GM19324 (cell line): ENCODE measurements around the gene GGCT.
A peak's percentile ranks its signal among the peaks of the same experiment; 100 is the strongest.
"Not testable (repeated sequence)": the region's sequence is repeated elsewhere in the genome, so short reads cannot be mapped to it uniquely, and the experiment has no call there.

Experiments
- ATAC-seq: cut with Tn5 transposase; IDR thresholded peaks from one replicate; pipeline ENCODE4 v1.9.1; 2021; ENCODE audit warnings: mild to moderate bottlenecking, moderate library complexity; ENCODE audit not compliant: unreplicated experiment, low FRiP score

Gene GGCT

GRCh38 chr7:30481416-30481815, 23.2 kb downstream of the GGCT start:
- not testable (repeated sequence) for ATAC-seq

GRCh38 chr7:30479202-30480120, 25.2 kb downstream of the GGCT start:
- no peak for ATAC-seq

DNA sequence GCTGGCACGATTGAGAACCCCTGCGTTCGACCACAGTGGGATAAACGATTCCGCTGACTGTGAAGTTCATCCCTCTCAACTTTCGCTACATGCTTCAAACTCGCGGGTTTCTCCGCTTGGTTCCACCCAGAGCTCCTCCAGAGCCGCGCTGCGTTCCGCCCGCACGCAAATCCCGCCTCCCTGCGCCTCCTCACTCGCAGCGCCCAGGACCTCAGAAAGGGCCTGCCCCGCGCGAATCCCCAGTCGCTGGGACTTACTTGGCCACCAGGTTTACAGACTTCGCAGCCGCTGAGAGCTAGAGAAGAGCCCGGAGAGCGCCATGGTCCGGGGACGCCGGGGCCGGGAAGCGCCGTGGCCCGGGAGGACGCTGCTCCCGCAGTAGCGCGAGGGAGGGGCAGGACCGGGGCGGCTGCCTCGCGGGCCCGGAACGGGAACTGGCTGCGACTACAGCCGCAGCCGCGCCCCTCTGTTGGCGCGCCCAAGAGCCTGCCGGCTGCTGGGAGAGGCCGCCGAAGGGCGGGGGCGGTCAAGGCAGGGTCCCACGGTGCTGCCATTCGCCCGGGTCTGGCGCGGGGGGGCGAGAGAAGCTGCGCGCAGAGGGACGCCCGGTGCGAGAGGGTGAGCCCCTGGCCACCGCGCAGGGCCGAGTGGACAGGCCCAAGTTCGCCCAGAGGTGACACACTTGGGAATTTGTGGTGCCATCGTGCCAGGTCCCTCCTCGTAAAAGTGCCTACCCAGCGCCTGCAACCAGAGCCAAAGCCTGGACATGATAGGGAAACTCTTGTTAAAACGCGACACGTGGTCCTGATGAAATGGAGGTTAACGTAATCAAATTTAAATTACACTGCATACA, 26.1 kb downstream of the GGCT start, which contains the start of gene NOD1:
Gene NOD1 (minus strand): TSS at position 436 of the 853 bp plus-strand sequence. CDS start 21,863 bp downstream, outside the sequence.
- ATAC-seq: peak; percentile 89

DNA sequence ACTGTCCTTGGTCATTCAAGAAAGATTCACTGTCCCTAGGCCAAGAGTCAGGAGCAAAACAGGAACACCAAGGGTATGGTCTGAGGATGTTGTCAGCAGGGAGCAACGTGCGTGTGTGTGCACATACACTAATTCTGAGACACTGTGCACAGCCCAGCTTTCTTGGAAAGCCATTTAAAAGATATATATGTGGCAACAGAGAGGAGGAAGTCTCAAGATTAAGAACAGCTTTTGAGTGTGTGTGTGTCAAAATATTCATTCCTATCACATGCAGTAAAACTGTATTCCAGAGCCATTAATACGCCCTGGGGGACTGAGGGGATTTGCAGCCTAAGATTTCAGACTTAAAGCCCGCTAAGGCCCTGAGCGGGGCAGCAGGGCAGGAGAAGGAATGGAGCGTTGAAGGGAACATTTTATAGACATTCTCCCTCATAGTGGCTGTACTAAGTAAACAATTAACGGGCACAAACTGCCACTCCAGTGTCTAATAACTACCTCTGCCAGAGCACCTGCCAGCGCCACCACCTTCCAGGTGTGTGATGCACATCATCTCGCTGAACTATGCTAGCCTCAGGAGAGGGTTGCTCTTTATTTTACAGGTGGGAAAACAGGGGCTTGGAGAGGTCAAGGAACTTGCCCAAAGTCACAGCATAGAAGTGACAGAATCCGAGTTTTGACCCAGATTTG, 28.0 kb downstream of the GGCT start:
- ATAC-seq: no peak

DNA sequence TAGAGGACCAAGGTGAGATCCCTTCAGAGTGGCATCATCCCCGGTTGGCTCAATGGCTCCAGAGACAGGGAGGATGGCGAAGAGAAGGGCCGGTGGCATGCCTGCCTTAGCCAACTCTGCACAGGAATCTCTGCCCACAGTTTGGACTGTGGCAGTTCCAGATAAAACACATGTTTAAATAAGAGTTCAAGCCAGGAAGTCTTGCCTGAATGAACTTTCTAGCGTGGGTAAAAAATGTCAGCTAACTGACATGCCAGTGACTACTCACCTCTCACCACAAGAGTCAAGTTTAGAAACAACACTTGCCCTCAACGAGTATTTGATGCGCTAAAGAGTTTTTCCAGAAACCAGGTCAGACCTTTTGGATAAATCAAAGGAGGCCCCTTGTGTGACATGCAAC, 29.0 kb downstream of the GGCT start:
- ATAC-seq: no peak

DNA sequence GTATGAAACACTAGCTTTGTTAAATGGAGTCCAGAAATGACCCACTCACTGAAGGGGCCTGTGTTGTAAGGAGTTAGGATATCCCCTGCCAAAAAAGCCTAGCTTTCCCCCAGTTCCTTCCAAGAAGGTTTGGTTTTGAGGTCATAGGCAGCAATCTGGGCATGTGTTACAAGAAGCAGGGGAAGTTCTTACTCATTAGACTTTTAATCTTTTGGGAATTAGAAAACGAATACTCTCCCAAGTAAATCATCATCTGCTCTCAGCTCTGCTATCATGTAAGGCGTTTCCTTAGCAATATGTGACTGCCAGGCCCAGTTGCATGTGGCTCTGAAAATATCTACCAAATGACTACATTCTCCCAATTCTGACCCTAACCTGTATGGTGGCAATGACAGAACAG, 29.7 kb downstream of the GGCT start:
- ATAC-seq: no peak

GRCh38 chr7:30474485-30474884, 30.1 kb downstream of the GGCT start:
- ATAC-seq: no peak

GRCh38 chr7:30473903-30474302, 30.7 kb downstream of the GGCT start:
- ATAC-seq: no peak

DNA sequence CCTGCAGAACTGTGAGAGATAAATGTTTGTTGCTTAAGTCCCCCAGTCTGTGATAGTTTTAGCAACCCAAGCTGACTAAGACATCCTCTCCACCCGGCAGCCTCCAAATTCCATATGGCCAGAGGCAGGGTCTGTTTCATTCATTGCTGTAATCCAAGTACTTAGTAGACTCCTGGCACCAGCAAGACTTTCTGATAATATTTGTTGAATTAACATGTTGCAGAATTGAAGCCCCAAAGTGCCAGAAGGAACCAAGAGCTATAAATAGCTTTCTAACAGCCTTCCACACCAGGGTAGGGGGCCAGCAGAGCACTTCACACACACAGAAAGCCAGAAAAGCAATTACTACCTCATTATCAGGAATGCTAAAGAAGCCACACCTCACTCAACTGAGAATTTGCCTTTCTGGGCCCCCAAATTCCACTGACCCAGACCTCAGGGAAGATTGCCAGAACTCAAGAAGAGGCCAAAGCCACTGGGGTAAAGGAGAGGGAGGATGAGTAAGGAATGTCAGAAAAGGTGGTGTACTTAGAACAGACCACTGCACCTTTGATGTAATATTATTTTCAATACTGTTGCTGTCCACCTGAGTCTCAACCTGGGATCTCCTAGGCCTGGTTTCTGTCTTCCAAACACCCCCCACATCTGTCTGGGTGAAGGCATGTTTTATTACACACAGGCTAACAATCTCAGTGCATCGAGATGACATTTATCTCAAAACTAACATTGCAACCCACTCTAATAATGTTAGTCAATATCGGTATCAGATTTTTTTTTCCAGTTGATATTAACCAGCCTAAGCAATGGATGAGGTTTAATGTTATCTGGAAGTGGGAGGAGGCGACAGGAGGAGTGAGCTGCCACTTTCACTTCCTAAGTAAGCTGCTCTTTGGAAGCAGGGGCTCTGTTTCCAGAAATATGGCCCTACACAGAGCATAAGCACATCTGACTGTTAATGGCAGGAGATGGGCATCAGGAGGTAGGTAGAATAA, 31.5 kb downstream of the GGCT start:
- ATAC-seq: no peak

GRCh38 chr7:30472081-30472783, 32.4 kb downstream of the GGCT start:
- no peak for ATAC-seq

DNA sequence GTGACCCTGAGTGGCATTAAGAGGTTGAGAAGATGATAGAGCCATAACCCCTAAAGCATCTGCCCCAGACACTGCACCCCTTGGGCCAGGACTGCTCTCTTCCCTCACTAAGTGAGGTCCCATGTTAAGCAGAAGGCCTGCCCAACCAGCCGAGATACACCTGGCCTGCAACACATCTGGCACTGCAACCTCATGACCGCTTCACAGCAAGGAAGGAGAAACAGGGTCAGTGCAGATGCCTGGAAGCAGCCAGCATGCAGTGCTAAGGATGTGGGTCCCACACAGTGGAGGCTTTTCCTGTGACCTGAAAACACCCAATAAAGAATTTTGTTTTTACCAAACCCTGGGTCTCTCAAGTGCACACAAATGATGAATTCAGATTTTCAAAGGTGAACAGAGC, 33.4 kb downstream of the GGCT start:
- ATAC-seq: no peak

DNA sequence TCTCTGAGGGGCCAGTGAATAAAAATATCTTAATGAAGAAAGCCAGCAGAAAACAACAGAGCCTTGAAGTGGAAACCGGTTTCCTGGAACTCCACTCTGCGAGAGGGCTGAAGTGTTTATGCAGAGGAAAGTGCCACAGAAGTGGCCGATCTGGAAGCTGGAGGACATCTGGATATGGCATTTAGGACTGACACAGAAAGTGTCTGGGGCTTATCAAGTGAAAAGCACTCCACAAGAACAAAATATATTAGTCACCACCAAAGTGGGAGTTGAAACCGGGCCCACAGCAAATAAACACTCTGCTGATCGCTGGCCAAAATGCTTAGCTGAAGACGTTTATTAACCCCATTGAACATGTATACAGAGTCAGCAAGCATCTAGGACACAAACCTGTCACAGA, 33.9 kb downstream of the GGCT start:
- no peak for ATAC-seq

DNA sequence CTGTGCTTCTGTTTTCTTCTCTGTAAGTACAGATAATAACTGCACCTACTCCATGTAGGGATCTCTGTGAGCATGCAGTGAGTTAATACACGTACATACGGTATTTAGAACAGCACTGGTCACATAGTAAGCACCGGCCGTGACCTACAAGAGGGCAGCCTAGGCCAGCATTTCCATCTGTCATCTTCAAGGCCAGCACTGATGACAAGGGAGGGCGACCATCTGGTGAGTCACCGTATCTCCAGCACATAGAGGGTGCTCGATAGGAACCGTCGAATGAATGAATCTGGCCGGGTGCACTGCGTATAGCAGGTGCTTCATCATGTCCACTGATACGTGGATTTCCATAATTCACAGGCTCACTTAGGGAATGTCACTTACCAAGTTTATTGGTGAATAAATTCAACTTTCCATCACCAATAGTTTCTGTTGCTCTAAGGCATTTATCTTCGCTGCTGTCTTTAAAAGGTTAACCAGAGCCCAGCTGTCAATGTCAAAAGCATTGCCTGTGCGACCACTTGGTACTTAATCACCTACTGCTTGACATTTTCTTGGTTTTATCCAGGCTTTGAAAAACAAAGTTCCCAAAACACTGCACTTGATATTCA, 34.4 kb downstream of the GGCT start:
- no peak for ATAC-seq

DNA sequence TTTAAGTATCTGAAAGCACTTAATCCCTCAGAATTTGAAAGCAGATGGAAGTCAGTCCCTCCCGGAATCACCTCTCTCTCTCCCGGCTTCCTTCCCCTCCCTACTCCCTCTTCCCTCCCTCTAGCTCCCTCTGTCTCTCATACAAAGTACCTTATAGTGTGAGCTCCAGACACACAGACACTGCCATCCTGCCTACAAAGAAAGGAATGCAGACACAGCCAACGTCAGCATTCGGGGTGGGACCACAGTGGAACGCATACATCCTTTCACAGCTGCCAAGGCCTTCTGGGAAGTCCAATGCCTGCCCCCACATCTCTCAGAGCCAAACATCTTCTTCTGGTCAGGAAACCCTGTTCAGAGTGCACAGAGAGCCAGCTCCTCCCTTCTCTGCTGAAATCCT, 35.3 kb downstream of the GGCT start:
- ATAC-seq: no peak

DNA sequence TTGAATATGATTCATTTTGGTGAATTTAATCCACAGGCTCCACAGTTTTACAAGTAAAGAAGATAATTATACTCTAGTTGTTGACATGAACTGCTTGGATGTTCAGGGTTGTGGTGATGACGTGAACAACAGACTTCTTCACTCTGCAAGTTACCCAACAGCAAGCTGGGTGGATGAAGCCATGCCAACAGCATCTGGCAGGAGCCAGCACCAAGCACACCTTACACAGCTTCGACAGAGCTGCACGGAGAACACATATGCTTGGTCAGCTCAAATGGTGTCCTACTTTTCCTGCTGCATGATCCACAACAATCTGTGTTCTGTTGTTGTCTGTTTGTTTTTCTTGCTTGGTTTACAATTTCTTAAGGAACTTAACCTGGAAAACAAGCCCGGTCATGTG, 35.8 kb downstream of the GGCT start:
- no peak for ATAC-seq

DNA sequence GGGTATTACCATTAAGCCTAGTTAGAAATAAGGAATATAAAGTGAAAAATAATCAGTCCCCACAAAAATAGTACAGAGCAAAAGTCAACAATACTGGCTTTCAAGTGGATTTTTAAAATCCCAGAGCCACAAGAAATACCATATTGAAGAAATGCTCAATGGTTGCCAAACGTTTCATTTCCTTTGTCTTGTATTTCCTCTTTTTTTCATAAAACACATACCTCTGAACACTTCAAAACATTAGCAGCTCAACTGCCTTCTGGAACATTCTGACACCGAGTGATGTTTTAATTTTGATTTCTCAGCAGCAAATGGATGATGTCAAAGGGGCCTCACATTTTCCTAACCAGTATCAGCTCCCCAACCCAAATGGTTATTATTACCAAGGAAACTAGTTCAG, 36.6 kb downstream of the GGCT start:
- ATAC-seq: no peak

- ATAC-seq: no peak
Observed at GRCh38 chr7:30467271-30467670, 37.4 kb downstream of the GGCT start.

DNA sequence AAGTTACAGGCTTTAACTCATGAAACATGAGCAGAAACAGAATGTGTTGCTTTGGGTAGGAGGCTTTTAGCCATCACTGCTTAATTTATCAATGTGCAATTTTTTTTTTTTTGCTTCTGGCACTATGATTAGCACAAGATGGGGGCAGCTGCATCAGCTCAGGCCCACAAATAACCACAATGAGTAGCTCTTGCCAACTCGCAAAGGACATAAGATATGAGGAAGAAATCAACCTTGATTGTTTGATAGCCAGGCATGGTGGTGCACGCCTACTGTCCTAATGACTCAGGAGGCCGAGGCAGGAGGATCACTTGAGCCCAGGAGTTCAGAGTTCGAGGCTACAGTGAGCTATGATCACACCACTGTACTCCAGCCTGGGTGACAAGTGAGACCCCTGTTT, 38.4 kb downstream of the GGCT start:
- ATAC-seq: no peak

DNA sequence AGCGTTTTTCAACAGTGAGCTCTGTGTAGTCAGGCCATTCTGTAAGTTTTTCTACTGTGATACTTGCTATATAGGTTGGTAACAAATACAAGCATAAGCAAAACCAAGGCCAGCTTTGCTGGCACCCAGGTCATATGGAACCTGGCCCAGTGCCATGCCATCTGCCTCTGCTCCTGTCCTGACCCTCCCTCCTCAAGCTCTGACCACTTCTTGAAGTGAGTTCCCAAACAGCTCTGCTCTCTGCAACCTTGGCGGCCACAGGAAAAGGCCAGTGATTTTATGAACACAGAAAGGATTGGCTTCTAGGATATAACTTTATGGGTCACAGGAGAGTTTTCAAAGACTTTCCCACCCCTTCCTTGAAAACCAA, 38.8 kb downstream of the GGCT start:
- ATAC-seq: no peak
